OCI-LY7 (cell line): ENCODE results near the gene NDST4. TPM values are rescaled to one million over a fixed set of nuclear protein-coding genes. Genes with fewer than 3 reads are reported as not detected.

Experiments
- BruUV-seq: library from RNA; stranded (reverse); fragments of 400-500 nt; replicated peaks from 2 replicates; lab custom pipeline; 2021; lab: Mats Ljungman, UMichigan
- CTCF ChIA-PET: fragments of 300-600 bp; sonication (Branson Sonifier 250); formaldehyde crosslinking; loops from one replicate; lab custom pipeline; 2022; ENCODE audit warnings: antibody characterized with exemption; ENCODE audit not compliant: unreplicated experiment; lab: Charles Lee
- POLR2A ChIA-PET: fragments of 300-600 bp; sonication (Branson Sonifier 250); formaldehyde crosslinking; loops from one replicate; lab custom pipeline; 2022; ENCODE audit warnings: antibody characterized with exemption; lab: Charles Lee
- DNase-seq: peaks from one replicate; pipeline ENCODE4 v3.0.0-alpha.2; 2015; ENCODE audit warnings: low spot score
- H2AFZ ChIP-seq: fragments of 200-600 bp; sonication (generic), shearing (Covaris generic); 2 replicates; pipeline ENCODE4 v1.6.1; 2014; ENCODE audit warnings: mild to moderate bottlenecking, antibody characterized with exemption, low read length, moderate library complexity
- H3K27ac ChIP-seq: fragments of 200-600 bp; sonication (generic); 2 replicates; pipeline ENCODE4 v1.5.1; 2014; ENCODE audit warnings: mixed run types, low read depth, mild to moderate bottlenecking, moderate library complexity, low read length, inconsistent platforms; ENCODE audit not compliant: poor library complexity, severe bottlenecking
- H3K36me3 ChIP-seq: fragments of 200-600 bp; sonication (generic); 2 replicates; pipeline ENCODE4 v1.6.1; 2014; ENCODE audit warnings: mild to moderate bottlenecking, antibody characterized with exemption, low read length, moderate library complexity, mixed read lengths; ENCODE audit not compliant: insufficient read depth
- H3K4me1 ChIP-seq: fragments of 200-600 bp; sonication (generic); 2 replicates; pipeline ENCODE4 v1.5.1; 2014; ENCODE audit warnings: mild to moderate bottlenecking, low read length; ENCODE audit not compliant: insufficient read depth, poor library complexity, severe bottlenecking
- H3K4me2 ChIP-seq: fragments of 200-600 bp; sonication (generic); 2 replicates; pipeline ENCODE4 v1.6.1; 2014; ENCODE audit warnings: mild to moderate bottlenecking, low read length
- H3K4me3 ChIP-seq: fragments of 200-600 bp; sonication (generic); 2 replicates; pipeline ENCODE4 v1.5.1; 2014; ENCODE audit warnings: mild to moderate bottlenecking, low read depth, low read length; ENCODE audit not compliant: poor library complexity, severe bottlenecking
- H3K79me2 ChIP-seq: fragments of 200-600 bp; sonication (generic); 2 replicates; pipeline ENCODE4 v1.6.1; 2016; ENCODE audit warnings: low read depth, mild to moderate bottlenecking, low read length, moderate library complexity, mixed read lengths; ENCODE audit not compliant: insufficient read depth
- H3K9me2 ChIP-seq: fragments of 200-600 bp; sonication (generic); 2 replicates; pipeline ENCODE4 v1.6.1; 2016; ENCODE audit warnings: mild to moderate bottlenecking, low read length, mixed read lengths; ENCODE audit not compliant: insufficient read depth
- H3K9me3 ChIP-seq: fragments of 200-600 bp; sonication (generic); 2 replicates; pipeline ENCODE4 v1.6.1; 2014; ENCODE audit warnings: mild to moderate bottlenecking, mixed run types, low read length, mixed read lengths
- H4K20me1 ChIP-seq: fragments of 200-600 bp; sonication (generic); 2 replicates; pipeline ENCODE4 v1.6.1; 2014; ENCODE audit warnings: mild to moderate bottlenecking, antibody characterized with exemption, low read length, moderate library complexity, mixed read lengths; ENCODE audit not compliant: insufficient read depth
- CTCF ChIP-seq: fragments of 200-600 bp; sonication (generic); conservative IDR thresholded peaks from 2 replicates; pipeline ENCODE4 v1.5.1; 2014; ENCODE audit warnings: mild to moderate bottlenecking, antibody characterized with exemption, low read length, moderate library complexity, mixed read lengths
- EZH2phosphoT487 ChIP-seq: fragments of 200-600 bp; sonication (generic); IDR thresholded peaks from 2 replicates; pipeline ENCODE4 v1.6.1; 2018; ENCODE audit warnings: low read depth, borderline replicate concordance, mild to moderate bottlenecking, mixed run types, antibody characterized with exemption, low read length, moderate library complexity, mixed read lengths
- intact Hi-C: fragments of 100-400 bp; cut with micrococcal nuclease; formaldehyde crosslinking; loops from one replicate; pipeline ENCODE4 v1.10.0; 2022; ENCODE audit not compliant: unreplicated experiment
- total RNA-seq, 2 experiments: library from RNA; depleted of rRNA in 1 of 2; stranded (reverse); fragments of >200 nt in 1 of 2; shearing (Covaris generic) in 1 of 2; gene quantifications; 2 replicates each; pipeline ENCODE4 v1.2.3, GENCODE V29; 2014 to 2022

The NDST4 gene
- total RNA-seq, 2 experiments from 2014 or later, result not detected

- Histone ChIP-seq H3K4me2 (no peak overlapping the region), H3K4me3 (no peak overlapping the region), H3K79me2 (no peaks in the 10 kb centered on the region), H2AFZ (no peak overlapping the region), H3K9me3 (no peaks in the 10 kb centered on the region), H4K20me1 (no peaks in the 10 kb centered on the region), H3K36me3 (no peaks in the 10 kb centered on the region), H3K27ac (no peak overlapping the region), H3K4me1 (no peaks in the 10 kb centered on the region), H3K9me2 (no peaks in the 10 kb centered on the region)
- BruUV-seq, result no TSS peak
- ChIA-PET POLR2A (interaction anchor here (0.5 to 0.6 kb wide), 2 partner anchors 472 to 495 kb away, joined by 3 to 4 read pairs; no protein-coding TSS in a partner anchor), CTCF (no interaction called here)
- intact Hi-C loops, result no loop called here
- no peak for DNase-seq
- TF ChIP-seq EZH2phosphoT487 (no peak), CTCF (no peak)
Observed at GRCh38 chr4:114976901-114977300, 136.5 kb downstream of the NDST4 start.

GRCh38 chr4:114964026-114964425 lies 149.4 kb downstream of the NDST4 start:
- Histone ChIP-seq H3K27ac (no peak overlapping the region), H3K4me3 (no peak overlapping the region), H4K20me1 (no peaks in the 10 kb centered on the region), H3K36me3 (no peaks in the 10 kb centered on the region), H3K4me2 (no peak overlapping the region), H3K9me3 (no peaks in the 10 kb centered on the region), H3K79me2 (no peaks in the 10 kb centered on the region), H3K4me1 (no peaks in the 10 kb centered on the region), H3K9me2 (no peaks in the 10 kb centered on the region), H2AFZ (no peak overlapping the region)
- POLR2A ChIA-PET, result no interaction called here
- CTCF ChIA-PET, result no interaction called here
- no peak for DNase-seq
- TF ChIP-seq EZH2phosphoT487 (no peak), CTCF (no peak)
- intact Hi-C loops, result no loop called here
- BruUV-seq, result no TSS peak

- intact Hi-C loops, result no loop called here
- H3K36me3 ChIP-seq, result no peaks in the 10 kb centered on the region
- POLR2A ChIA-PET, result no interaction called here
- no peak overlapping the region for H2AFZ ChIP-seq
- BruUV-seq, result no TSS peak
- H3K4me1 ChIP-seq, result no peaks in the 10 kb centered on the region
- no peaks in the 10 kb centered on the region for H3K9me2 ChIP-seq
- no peaks in the 10 kb centered on the region for H4K20me1 ChIP-seq
- no peak for DNase-seq
- no peak overlapping the region for H3K4me3 ChIP-seq
- no peak overlapping the region for H3K27ac ChIP-seq
- H3K79me2 ChIP-seq, result no peaks in the 10 kb centered on the region
- no peaks in the 10 kb centered on the region for H3K9me3 ChIP-seq
- CTCF ChIA-PET, result no interaction called here
- no peak overlapping the region for H3K4me2 ChIP-seq
- TF ChIP-seq EZH2phosphoT487 (no peak), CTCF (no peak)
Observed at GRCh38 chr4:114945616-114946015, 167.8 kb downstream of the NDST4 start.
